ENCODE results near the gene UROC1. TPM values are rescaled to one million over a fixed set of nuclear protein-coding genes. Genes with fewer than 3 reads are reported as not detected.

Gene UROC1
- total RNA-seq, 2 experiments from 2014 or later: not detected

GRCh38 chr3:126480861-126481260 lies 36.7 kb downstream of the UROC1 start:
- no peak overlapping the region for H3K27ac ChIP-seq (ENCODE audit: low read depth in 1 of 2, low read length in 2 of 2)
- no peaks in the 10 kb centered on the region for H3K36me3 ChIP-seq (ENCODE audit: insufficient read depth, low read length)
- H3K4me3 ChIP-seq (ENCODE audit: low read length): no peak overlapping the region
- H3K27ac Mint-ChIP-seq: no peak overlapping the region
- no peaks in the 10 kb centered on the region for H3K9me3 ChIP-seq (ENCODE audit: control insufficient read depth in 1 of 2, insufficient read depth in 1 of 2, low read length in 2 of 2)
- no peak for DNase-seq
- no peaks in the 10 kb centered on the region for H3K27me3 Mint-ChIP-seq
- no peaks in the 10 kb centered on the region for H3K27me3 ChIP-seq (ENCODE audit: control insufficient read depth in 1 of 2, insufficient read depth in 2 of 2, low read length in 2 of 2)
- TF ChIP-seq CTCF (IDR thresholded peaks at IDR 0.05): no peak
- peaks cover 7% of the 10 kb centered on the region for H3K4me1 ChIP-seq (ENCODE audit: insufficient read depth, low read length)
- intact Hi-C loops (cut with DNase I, micrococcal nuclease): no loop called here
- no peak overlapping the region for H3K4me3 Mint-ChIP-seq
- no peaks in the 10 kb centered on the region for H3K36me3 Mint-ChIP-seq (ENCODE audit: low read depth)
- no peak for ATAC-seq (ENCODE audit: poor library complexity)
- no peaks in the 10 kb centered on the region for H3K9me3 Mint-ChIP-seq
- ChIA-PET POLR2A (no interaction called here), CTCF (no interaction called here)
- peaks cover 11% of the 10 kb centered on the region for H3K4me1 Mint-ChIP-seq (ENCODE audit: low read depth)

- CTCF ChIA-PET: no interaction called here
- no peak overlapping the region for H3K27ac Mint-ChIP-seq
- TF ChIP-seq CTCF (IDR thresholded peaks at IDR 0.05): no peak
These were observed 37.4 kb downstream of the UROC1 start for GRCh38 chr3:126480206-126480605.

DNA sequence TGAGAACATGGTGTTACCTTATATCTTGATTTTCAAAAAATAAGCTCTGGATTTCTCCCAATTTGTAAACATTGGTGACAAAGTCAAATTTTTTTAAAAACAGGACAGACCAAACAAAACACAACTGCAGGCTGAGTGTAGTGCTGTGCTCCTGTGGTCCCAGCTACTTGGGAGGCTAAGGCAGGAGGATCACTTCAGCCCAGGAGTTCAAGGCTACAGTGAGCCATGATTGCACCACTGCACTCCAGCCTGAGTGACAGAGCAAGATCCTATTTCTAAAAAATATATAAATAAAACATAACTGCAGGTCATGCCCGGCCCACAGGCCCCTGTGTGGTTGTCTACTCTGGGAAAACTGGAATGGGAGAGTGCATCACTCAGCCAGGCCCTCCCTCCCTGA lies 37.9 kb downstream of the UROC1 start:
- Histone ChIP-seq H3K36me3 (ENCODE audit: insufficient read depth, low read length) (no peaks in the 10 kb centered on the region), H3K27me3 (ENCODE audit: control insufficient read depth in 1 of 2, insufficient read depth in 2 of 2, low read length in 2 of 2) (no peaks in the 10 kb centered on the region), H3K4me1 (ENCODE audit: insufficient read depth, low read length) (peaks cover 12% of the 10 kb centered on the region), H3K27ac (ENCODE audit: low read depth in 1 of 2, low read length in 2 of 2) (no peak overlapping the region), H3K9me3 (ENCODE audit: control insufficient read depth in 1 of 2, insufficient read depth in 1 of 2, low read length in 2 of 2) (no peaks in the 10 kb centered on the region), H3K4me3 (ENCODE audit: low read length) (no peak overlapping the region)
- no peak for TF ChIP-seq CTCF (IDR thresholded peaks at IDR 0.05)
- ATAC-seq (ENCODE audit: poor library complexity) (no peak), DNase-seq (no peak)
- H3K27me3 Mint-ChIP-seq: no peaks in the 10 kb centered on the region
- intact Hi-C loops (cut with DNase I, micrococcal nuclease): loop anchor here (5.0 to 10.0 kb wide), 10 partner anchors 122 to 1755 kb away; partner anchors contain the start of genes ABTB1 (in 1 of the 2), EEFSEC (in 1 of the 2), HEG1 (in 1 of the 2) and KLF15 (in 1 of the 2)
- peaks cover 3% of the 10 kb centered on the region for H3K36me3 Mint-ChIP-seq (ENCODE audit: low read depth)
- H3K4me3 Mint-ChIP-seq: no peak overlapping the region
- H3K9me3 Mint-ChIP-seq: no peaks in the 10 kb centered on the region
- H3K27ac Mint-ChIP-seq: no peak overlapping the region
- H3K4me1 Mint-ChIP-seq (ENCODE audit: low read depth): peaks cover 14% of the 10 kb centered on the region
- ChIA-PET CTCF (no interaction called here), POLR2A (no interaction called here)

More at GRCh38 chr3:126480206-126480605, 37.4 kb downstream of the UROC1 start:
- Histone ChIP-seq H3K27me3 (ENCODE audit: control insufficient read depth in 1 of 2, insufficient read depth in 2 of 2, low read length in 2 of 2) (no peaks in the 10 kb centered on the region), H3K36me3 (ENCODE audit: insufficient read depth, low read length) (no peaks in the 10 kb centered on the region), H3K9me3 (ENCODE audit: control insufficient read depth in 1 of 2, insufficient read depth in 1 of 2, low read length in 2 of 2) (no peaks in the 10 kb centered on the region), H3K27ac (ENCODE audit: low read depth in 1 of 2, low read length in 2 of 2) (no peak overlapping the region), H3K4me3 (ENCODE audit: low read length) (no peak overlapping the region), H3K4me1 (ENCODE audit: insufficient read depth, low read length) (peaks cover 7% of the 10 kb centered on the region)
- DNase-seq (no peak), ATAC-seq (ENCODE audit: poor library complexity) (no peak)
- Mint-ChIP-seq H3K9me3 (no peaks in the 10 kb centered on the region), H3K4me1 (ENCODE audit: low read depth) (peaks cover 11% of the 10 kb centered on the region), H3K4me3 (no peak overlapping the region), H3K27me3 (no peaks in the 10 kb centered on the region), H3K36me3 (ENCODE audit: low read depth) (no peaks in the 10 kb centered on the region)
- POLR2A ChIA-PET: no interaction called here
- intact Hi-C loops (cut with DNase I, micrococcal nuclease): no loop called here

Measured in CD4-positive, alpha-beta T cell (primary cell).